Psoas muscle (tissue), 8 donors: ENCODE measurements around the gene MET. TPM values are rescaled to one million over a fixed set of nuclear protein-coding genes. Genes with fewer than 3 reads are reported as not detected.
"Not testable (repeated sequence)": the region's sequence is repeated elsewhere in the genome, so short reads cannot be mapped to it uniquely, and the experiment has no call there.

Source experiments
- ATAC-seq, 4 donors: fragments of 200-7000 bp; cut with Tn5 transposase; one replicate each; pipeline ENCODE4 v1.9.1; 2020; ENCODE audit warnings: moderate library complexity in 3 of 4, mild to moderate bottlenecking in 2 of 4
- DNase-seq, 2 donors: peaks; one replicate each; pipeline ENCODE4 v3.0.0-alpha.2; 2020
- H3K27ac ChIP-seq: fragments of 200-600 bp; one replicate; pipeline ENCODE4 v1.8.0; 2022
- H3K27me3 ChIP-seq, 3 donors: fragments of 200-600 bp in 1 of 3; one replicate each; pipeline versions ENCODE4 v1.6.1 to v1.8.0; 2013 to 2022; ENCODE audit warnings: low read length in 2 of 3, mild to moderate bottlenecking in 2 of 3, moderate library complexity in 1 of 3; ENCODE audit not compliant: insufficient read depth in 3 of 3
- H3K36me3 ChIP-seq, 2 donors: fragments of 200-600 bp in 1 of 2; one replicate each; pipeline versions ENCODE4 v1.6.1 to v1.8.0; 2013 to 2022; ENCODE audit warnings: low read depth in 1 of 2, mild to moderate bottlenecking in 1 of 2, moderate library complexity in 1 of 2; ENCODE audit not compliant: insufficient read depth in 1 of 2
- H3K4me1 ChIP-seq: fragments of 200-600 bp; one replicate; pipeline ENCODE4 v1.8.0; 2022
- H3K4me3 ChIP-seq: fragments of 200-600 bp; one replicate; pipeline ENCODE4 v1.8.0; 2022; ENCODE audit warnings: mild to moderate bottlenecking
- H3K9me3 ChIP-seq: fragments of 200-600 bp; one replicate; pipeline ENCODE4 v1.8.0; 2022
- CTCF ChIP-seq: fragments of 200-600 bp; IDR thresholded peaks from one replicate; pipeline ENCODE4 v1.8.0; 2022; ENCODE audit warnings: antibody characterized with exemption
- WGBS, 3 donors: extraction: QIAGEN DNeasy Blood & Tissue Kit; methylation state at CpG; one replicate each; pipeline versions ENCODE4 v1.1.6 to v1.1.7; 2013; 5-methylcytosine and 5-hydroxymethylcytosine counted together
- intact Hi-C, 2 donors: fragments of 100-400 bp; cut with DNase I; formaldehyde crosslinking; loops; one replicate each; pipeline versions ENCODE4 v1.11.0 to v1.14.2; 2022
- polyA plus RNA-seq, 3 donors: library from polyadenylated mRNA; stranded (reverse); fragments of 200-250 nt; gene quantifications; one replicate each; pipeline ENCODE4 v1.2.3, GENCODE V29; 2013
- total RNA-seq, 4 donors: library from RNA; stranded (reverse); fragmentation: NEBNext Ultra II Directional in 2 of 4; extraction: Animal tissue kit (Norgen Biotek cat#: 25700) in 2 of 4; gene quantifications; one replicate each; pipeline versions ENCODE4 v1.2.1 to v1.2.4, GENCODE V29; 2021 to 2023
- donor health status: healthy with polysubstance abuse.
- donor health status: DM: no; HTN: no; CAD: no; lungs with moderate emphysema.
- donor health status: Bipolar disorder and iron deficiency.
- donor health status: healthy.
- donor health status: DM: yes; HTN: yes; CAD: no.
- donor health status: DM: no; HTN: no; CAD: no.
- donor health status: DM: no; HTN: no; CAD: no.
- donor health status: DM: yes; HTN: yes; CAD: no.

Gene MET
- total and polyA plus RNA-seq, 7 donors = 5.9 to 84.1 (median 23.2) TPM

GRCh38 chr7:116752305-116753074 is 80.5 kb downstream of the MET start:
- H3K27me3 ChIP-seq = no peaks in the 10 kb centered on the region
- ATAC-seq = no peak
- no peaks in the 10 kb centered on the region for H3K9me3 ChIP-seq
- 67 to 79% (median 69%) methylated on average over 9 of the region's 9 CpGs for WGBS, 3 donors
- H3K4me3 ChIP-seq = no peak overlapping the region
- H3K27ac ChIP-seq = no peak overlapping the region
- peaks cover 0 to 34% of the 10 kb centered on the region in 2 donors for H3K36me3 ChIP-seq
- TF ChIP-seq CTCF = no peak
- intact Hi-C loops = no loop called here
- DNase-seq = no peak
- H3K4me1 ChIP-seq = no peaks in the 10 kb centered on the region

GRCh38 chr7:116753130-116753529 is 81.1 kb downstream of the MET start:
- no peaks in the 10 kb centered on the region for H3K9me3 ChIP-seq
- no peak overlapping the region for H3K4me3 ChIP-seq
- H3K4me1 ChIP-seq = no peaks in the 10 kb centered on the region
- ATAC-seq (no peak), DNase-seq (no peak)
- 84 to 87% (median 84%) methylated on average over 2 of the region's 2 CpGs for WGBS, 3 donors
- intact Hi-C loops = no loop called here
- peaks cover 0 to 40% of the 10 kb centered on the region in 2 donors for H3K36me3 ChIP-seq
- no peak for TF ChIP-seq CTCF
- H3K27me3 ChIP-seq = no peaks in the 10 kb centered on the region
- H3K27ac ChIP-seq = no peak overlapping the region

DNA sequence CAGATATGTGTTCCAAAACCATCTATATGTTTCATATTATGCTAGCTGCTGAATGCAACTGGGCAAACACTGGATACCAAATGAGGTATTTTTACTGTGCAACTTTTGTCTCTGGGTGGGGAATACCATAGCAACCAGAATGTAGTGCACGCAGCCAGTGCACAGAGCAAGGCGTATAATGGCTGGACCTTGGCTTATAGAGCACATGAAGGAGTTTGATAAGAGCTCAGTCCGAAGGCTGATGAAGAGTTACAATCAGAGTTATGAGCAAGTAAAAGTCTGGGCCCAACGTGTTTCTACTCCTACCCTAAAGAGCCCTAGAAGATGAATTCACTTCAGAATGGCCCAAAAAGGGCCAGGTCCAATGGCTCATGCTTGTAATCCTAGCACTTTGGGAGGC is 82.2 kb downstream of the MET start:
- ATAC-seq (no peak), DNase-seq (no peak)
- TF ChIP-seq CTCF = no peak
- peaks cover under 1 to 51% of the 10 kb centered on the region in 2 donors for H3K36me3 ChIP-seq
- no peak overlapping the region for H3K27ac ChIP-seq
- intact Hi-C loops = no loop called here
- H3K27me3 ChIP-seq = no peaks in the 10 kb centered on the region
- no peak overlapping the region for H3K4me3 ChIP-seq
- H3K9me3 ChIP-seq = no peaks in the 10 kb centered on the region
- WGBS, 3 donors = 96 to 98% (median 98%) methylated on average over 4 of the region's 4 CpGs
- no peaks in the 10 kb centered on the region for H3K4me1 ChIP-seq

DNA sequence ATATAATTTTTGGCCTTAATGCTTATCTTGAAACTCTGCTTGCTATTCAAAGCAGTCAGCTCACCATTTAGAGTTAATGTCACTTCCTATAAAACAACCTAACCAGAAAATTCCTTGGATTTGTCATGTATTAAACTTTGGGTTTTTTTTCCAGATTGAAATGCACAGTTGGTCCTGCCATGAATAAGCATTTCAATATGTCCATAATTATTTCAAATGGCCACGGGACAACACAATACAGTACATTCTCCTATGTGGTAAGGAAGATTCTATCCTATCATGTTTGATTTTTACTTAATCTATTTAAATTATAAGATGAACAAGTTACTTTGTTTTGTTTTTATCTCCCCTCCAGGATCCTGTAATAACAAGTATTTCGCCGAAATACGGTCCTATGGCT is 85.3 kb downstream of the MET start:
- peaks cover 4 to 77% of the 10 kb centered on the region in 2 donors for H3K36me3 ChIP-seq
- ATAC-seq (no peak), DNase-seq (no peak)
- H3K4me3 ChIP-seq = no peak overlapping the region
- intact Hi-C loops = no loop called here
- H3K9me3 ChIP-seq = no peaks in the 10 kb centered on the region
- TF ChIP-seq CTCF = no peak
- H3K4me1 ChIP-seq = peaks cover 3% of the 10 kb centered on the region
- 91 to 95% (median 94%) methylated on average over 4 of the region's 4 CpGs for WGBS, 3 donors
- H3K27me3 ChIP-seq = no peaks in the 10 kb centered on the region
- H3K27ac ChIP-seq = no peak overlapping the region

- not testable (repeated sequence) for ATAC-seq
- 74 to 88% (median 77%) methylated on average over 5 of the region's 5 CpGs for WGBS, 3 donors
These were observed 87.6 kb downstream of the MET start for GRCh38 chr7:116759642-116760041.

More at GRCh38 chr7:116759642-116760041, 87.6 kb downstream of the MET start:
- DNase-seq, H3K27ac ChIP-seq, H3K27me3 ChIP-seq, intact Hi-C loops, H3K9me3 ChIP-seq, H3K4me3 ChIP-seq, H3K4me1 ChIP-seq: not testable (repeated sequence)
- H3K36me3 ChIP-seq = peaks cover 4 to 90% of the 10 kb centered on the region in 2 donors
